Activated naive CD4-positive, alpha-beta T cell treated with anti-CD3 and anti-CD28 coated beads, Interleukin-2, amount 10 ng/mL, durations not matched to agents 7 days and 5 days (primary cell): ENCODE data around the gene GNPTAB.

Source experiments
- CTCF ChIA-PET: fragments of 350-600 bp; sonication (Branson Sonifier 250); formaldehyde crosslinking; loops from one replicate; lab custom pipeline; 2021; ENCODE audit warnings: antibody characterized with exemption; lab: Charles Lee
- DNase-seq: peaks from one replicate; pipeline ENCODE4 v3.0.0-alpha.2; 2020
- H3K27ac Mint-ChIP-seq: one replicate; pipeline ENCODE4 v1.8.0; 2021; ENCODE audit warnings: mild to moderate bottlenecking, moderate library complexity, mixed read lengths
- H3K27me3 Mint-ChIP-seq: one replicate; pipeline ENCODE4 v1.8.0; 2021; ENCODE audit warnings: mild to moderate bottlenecking, mixed read lengths
- H3K36me3 Mint-ChIP-seq: one replicate; pipeline ENCODE4 v1.8.0; 2021; ENCODE audit warnings: mixed read lengths
- H3K4me1 Mint-ChIP-seq: one replicate; pipeline ENCODE4 v1.8.0; 2021; ENCODE audit warnings: mixed read lengths
- H3K4me3 Mint-ChIP-seq: one replicate; pipeline ENCODE4 v1.8.0; 2021; ENCODE audit warnings: mild to moderate bottlenecking, moderate library complexity, mixed read lengths
- H3K9me3 Mint-ChIP-seq: one replicate; pipeline ENCODE4 v1.8.0; 2021; ENCODE audit warnings: mixed read lengths

GNPTAB gene

GRCh38 chr12:101695706-101696105 is 135.1 kb downstream of the GNPTAB start:
- CTCF ChIA-PET, result no interaction called here
- peaks cover 4% of the 10 kb centered on the region for H3K36me3 Mint-ChIP-seq
- peaks cover 31% of the 10 kb centered on the region for H3K4me1 Mint-ChIP-seq
- DNase-seq, result no peak
- H3K9me3 Mint-ChIP-seq, result no peaks in the 10 kb centered on the region
- H3K27ac Mint-ChIP-seq, result no peak overlapping the region
- H3K4me3 Mint-ChIP-seq, result no peak overlapping the region
- H3K27me3 Mint-ChIP-seq, result no peaks in the 10 kb centered on the region
